Measurements from ENCODE around the gene ELL2. TPM values are rescaled to one million over a fixed set of nuclear protein-coding genes. Genes with fewer than 3 reads are reported as not detected.

Gene ELL2
- polyA plus RNA-seq, 3 donors: 3.1 to 8.1 (median 5.8) TPM

GRCh38 chr5:95904827-95905226 lies 56.8 kb downstream of the ELL2 start:
- TF ChIP-seq, protein P1, sequence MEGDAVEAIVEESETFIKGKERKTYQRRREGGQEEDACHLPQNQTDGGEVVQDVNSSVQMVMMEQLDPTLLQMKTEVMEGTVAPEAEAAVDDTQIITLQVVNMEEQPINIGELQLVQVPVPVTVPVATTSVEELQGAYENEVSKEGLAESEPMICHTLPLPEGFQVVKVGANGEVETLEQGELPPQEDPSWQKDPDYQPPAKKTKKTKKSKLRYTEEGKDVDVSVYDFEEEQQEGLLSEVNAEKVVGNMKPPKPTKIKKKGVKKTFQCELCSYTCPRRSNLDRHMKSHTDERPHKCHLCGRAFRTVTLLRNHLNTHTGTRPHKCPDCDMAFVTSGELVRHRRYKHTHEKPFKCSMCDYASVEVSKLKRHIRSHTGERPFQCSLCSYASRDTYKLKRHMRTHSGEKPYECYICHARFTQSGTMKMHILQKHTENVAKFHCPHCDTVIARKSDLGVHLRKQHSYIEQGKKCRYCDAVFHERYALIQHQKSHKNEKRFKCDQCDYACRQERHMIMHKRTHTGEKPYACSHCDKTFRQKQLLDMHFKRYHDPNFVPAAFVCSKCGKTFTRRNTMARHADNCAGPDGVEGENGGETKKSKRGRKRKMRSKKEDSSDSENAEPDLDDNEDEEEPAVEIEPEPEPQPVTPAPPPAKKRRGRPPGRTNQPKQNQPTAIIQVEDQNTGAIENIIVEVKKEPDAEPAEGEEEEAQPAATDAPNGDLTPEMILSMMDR (IDR thresholded peaks at IDR 0.05): no peak
- Mint-ChIP-seq H3K27me3 (ENCODE audit: low read depth in 3 of 3) (no peaks in the 10 kb centered on the region), H3K4me3 (no peak overlapping the region), H3K4me1 (peaks cover 20% of the 10 kb centered on the region), H3K9me3 (peaks cover 0 to 7% (median 0%) of the 10 kb centered on the region in 7 donors), H3K27ac (no peak overlapping the region), H3K36me3 (peaks cover 31 to 45% of the 10 kb centered on the region in 2 donors)
- Histone ChIP-seq H3K4me1 (ENCODE audit: control insufficient read depth in 1 of 2, insufficient read depth in 2 of 2, low read length in 2 of 2) (peaks cover 4 to 7% of the 10 kb centered on the region in 2 donors), H3K36me3 (replicated peaks in 1 of 2; ENCODE audit: control insufficient read depth in 1 of 2, insufficient read depth in 2 of 2, low read length in 2 of 2) (peaks cover 10 to 20% of the 10 kb centered on the region in 2 donors), H3K9ac (ENCODE audit: insufficient read depth, low read length, poor library complexity, severe bottlenecking) (no peak overlapping the region), H2AFZ (ENCODE audit: insufficient read depth, low read depth, low read length, poor library complexity, severe bottlenecking) (no peak overlapping the region), H3K9me3 (replicated peaks in 1 of 2; ENCODE audit: control insufficient read depth in 1 of 2, insufficient read depth in 1 of 2, low read length in 2 of 2) (no peaks in the 10 kb centered on the region), H3K27me3 (ENCODE audit: control insufficient read depth in 2 of 2, insufficient read depth in 2 of 2, low read length in 2 of 2) (no peaks in the 10 kb centered on the region), H3K4me2 (replicated peaks; ENCODE audit: extremely low read depth, low read length, poor library complexity, severe bottlenecking) (no peak overlapping the region), H4K20me1 (ENCODE audit: insufficient read depth, low read length) (no peaks in the 10 kb centered on the region), H3K79me2 (ENCODE audit: insufficient read depth, low read length) (no peaks in the 10 kb centered on the region), H3K4me3 (replicated peaks in 1 of 3; ENCODE audit: low read depth in 2 of 3, low read length in 3 of 3) (no peak overlapping the region), H3K27ac (ENCODE audit: low read depth in 1 of 2, low read length in 2 of 2) (no peak overlapping the region)
- WGBS (ENCODE audit: insufficient coverage): 97% methylated on average over 4 of the region's 5 CpGs
- DNase-seq: no peak
- intact Hi-C loops (cut with micrococcal nuclease): no loop called here

- TF ChIP-seq, protein P1 (IDR thresholded peaks at IDR 0.05): no peak
- H3K79me2 ChIP-seq (ENCODE audit: insufficient read depth, low read length): no peaks in the 10 kb centered on the region
- no peaks in the 10 kb centered on the region for H3K27me3 ChIP-seq (ENCODE audit: control insufficient read depth in 2 of 2, insufficient read depth in 2 of 2, low read length in 2 of 2)
- Mint-ChIP-seq H3K27ac (peak overlapping the region in 4 of 7 donors; percentile 3 to 75 (median 36)), H3K4me1 (peaks cover 20% of the 10 kb centered on the region), H3K27me3 (ENCODE audit: low read depth in 3 of 3) (no peaks in the 10 kb centered on the region), H3K4me3 (no peak overlapping the region), H3K36me3 (peaks cover 35 to 46% of the 10 kb centered on the region in 2 donors), H3K9me3 (peaks cover 0 to 7% (median 0%) of the 10 kb centered on the region in 7 donors)
- no peak overlapping the region for H3K9ac ChIP-seq (ENCODE audit: insufficient read depth, low read length, poor library complexity, severe bottlenecking)
- no peaks in the 10 kb centered on the region for H4K20me1 ChIP-seq (ENCODE audit: insufficient read depth, low read length)
- intact Hi-C loops (cut with micrococcal nuclease): no loop called here
- H3K36me3 ChIP-seq (replicated peaks in 1 of 2; ENCODE audit: control insufficient read depth in 1 of 2, insufficient read depth in 2 of 2, low read length in 2 of 2): peaks cover 13 to 29% of the 10 kb centered on the region in 2 donors
- 96% methylated on average over 4 of the region's 4 CpGs for WGBS (ENCODE audit: insufficient coverage)
- no peak for DNase-seq
- H2AFZ ChIP-seq (ENCODE audit: insufficient read depth, low read depth, low read length, poor library complexity, severe bottlenecking): no peak overlapping the region
- H3K4me3 ChIP-seq (replicated peaks in 1 of 3; ENCODE audit: low read depth in 2 of 3, low read length in 3 of 3): no peak overlapping the region
- H3K27ac ChIP-seq (ENCODE audit: low read depth in 1 of 2, low read length in 2 of 2): no peak overlapping the region
- H3K4me1 ChIP-seq (ENCODE audit: control insufficient read depth in 1 of 2, insufficient read depth in 2 of 2, low read length in 2 of 2): peaks cover 4 to 7% of the 10 kb centered on the region in 2 donors
- H3K9me3 ChIP-seq (replicated peaks in 1 of 2; ENCODE audit: control insufficient read depth in 1 of 2, insufficient read depth in 1 of 2, low read length in 2 of 2): no peaks in the 10 kb centered on the region
- H3K4me2 ChIP-seq (replicated peaks; ENCODE audit: extremely low read depth, low read length, poor library complexity, severe bottlenecking): no peak overlapping the region
These were observed 57.8 kb downstream of the ELL2 start for GRCh38 chr5:95903838-95904237.
